K562 (cell line): ENCODE measurements around the gene ZNF566. TPM values are rescaled to one million over a fixed set of nuclear protein-coding genes. Genes with fewer than 3 reads are reported as not detected.

ENCODE experiments used
- FOXP4 ChIP-seq: sonication (generic); formaldehyde crosslinking; IDR thresholded peaks from 2 replicates; pipeline ENCODE4 v1.8.0; 2022; ENCODE audit warnings: mild to moderate bottlenecking, missing genetic modification reagents, borderline replicate concordance
- HDGF ChIP-seq: fragments of 450-650 bp; IDR thresholded peaks from 2 replicates; pipeline ENCODE4 v1.6.1; 2016
- HOMEZ ChIP-seq: fragments of 250-450 bp; sonication (Bioruptor Pico); IDR thresholded peaks from 2 replicates; pipeline ENCODE4 v1.4.0; 2020; ENCODE audit warnings: mild to moderate bottlenecking, moderate library complexity
- TEAD1 ChIP-seq, 2 experiments: fragments of 450-650 bp in 1 of 2; sonication (generic) in 1 of 2; formaldehyde crosslinking; IDR thresholded peaks; 2 replicates each; pipeline versions ENCODE4 v1.4.0 to v1.8.0; 2020 to 2022; ENCODE audit warnings: mild to moderate bottlenecking in 2 of 2, missing genetic modification reagents in 1 of 2
- ZNF146 ChIP-seq: IDR thresholded peaks from one replicate; pipeline ENCODE4 v1.6.1; 2018; ENCODE audit warnings: missing compliant biosample characterization; ENCODE audit not compliant: unreplicated experiment
- ZNF24 ChIP-seq: fragments of 450-650 bp; IDR thresholded peaks from 2 replicates; pipeline ENCODE4 v1.6.1; 2016
- polyA plus RNA-seq, 8 experiments: library from polyadenylated mRNA; depleted of rRNA in 4 of 8; stranded (reverse) in 5 of 8; unstranded in 3 of 8; fragments of >200 nt; fragmentation: Nextera tagmentation in 2 of 8; fragmentation: Illumina TruSeq in 1 of 8; extraction: Ambion mirVana in 2 of 8; extraction: Trizol in 1 of 8; gene quantifications; 2 replicates each; pipeline versions ENCODE4 v1.2.1 to v1.2.3, GENCODE V29; 2011 to 2014; ENCODE audit warnings: inconsistent platforms in 1 of 8, missing spikeins in 1 of 8
- total RNA-seq, 7 experiments: library from RNA; depleted of rRNA in 6 of 7; stranded (reverse); fragments of >200 nt in 6 of 7; fragmentation: Illumina TruSeq in 2 of 7; extraction: Trizol in 2 of 7; gene quantifications; 2 replicates each; pipeline versions ENCODE4 v1.2.1 to v1.2.3, GENCODE V29; 2011 to 2021; ENCODE audit warnings: low replicate concordance in 1 of 7
- TF ChIP-seq, protein P1 (sequence below): fragments of 450-650 bp; IDR thresholded peaks from 2 replicates; pipeline ENCODE4 v1.6.1; 2016; ENCODE audit warnings: low read depth

Gene ZNF566
- total and polyA plus RNA-seq, 9 of the 15 experiments (the other 6 are each of a cell fraction or from before 2014, with no cell fraction given) = 5.5 to 11.4 (median 9.7) TPM

- 0 out of 2 replicates have a peak, but pooled peaks have one; percentile 31 for TF ChIP-seq ZNF24
- TF ChIP-seq, protein P1, sequence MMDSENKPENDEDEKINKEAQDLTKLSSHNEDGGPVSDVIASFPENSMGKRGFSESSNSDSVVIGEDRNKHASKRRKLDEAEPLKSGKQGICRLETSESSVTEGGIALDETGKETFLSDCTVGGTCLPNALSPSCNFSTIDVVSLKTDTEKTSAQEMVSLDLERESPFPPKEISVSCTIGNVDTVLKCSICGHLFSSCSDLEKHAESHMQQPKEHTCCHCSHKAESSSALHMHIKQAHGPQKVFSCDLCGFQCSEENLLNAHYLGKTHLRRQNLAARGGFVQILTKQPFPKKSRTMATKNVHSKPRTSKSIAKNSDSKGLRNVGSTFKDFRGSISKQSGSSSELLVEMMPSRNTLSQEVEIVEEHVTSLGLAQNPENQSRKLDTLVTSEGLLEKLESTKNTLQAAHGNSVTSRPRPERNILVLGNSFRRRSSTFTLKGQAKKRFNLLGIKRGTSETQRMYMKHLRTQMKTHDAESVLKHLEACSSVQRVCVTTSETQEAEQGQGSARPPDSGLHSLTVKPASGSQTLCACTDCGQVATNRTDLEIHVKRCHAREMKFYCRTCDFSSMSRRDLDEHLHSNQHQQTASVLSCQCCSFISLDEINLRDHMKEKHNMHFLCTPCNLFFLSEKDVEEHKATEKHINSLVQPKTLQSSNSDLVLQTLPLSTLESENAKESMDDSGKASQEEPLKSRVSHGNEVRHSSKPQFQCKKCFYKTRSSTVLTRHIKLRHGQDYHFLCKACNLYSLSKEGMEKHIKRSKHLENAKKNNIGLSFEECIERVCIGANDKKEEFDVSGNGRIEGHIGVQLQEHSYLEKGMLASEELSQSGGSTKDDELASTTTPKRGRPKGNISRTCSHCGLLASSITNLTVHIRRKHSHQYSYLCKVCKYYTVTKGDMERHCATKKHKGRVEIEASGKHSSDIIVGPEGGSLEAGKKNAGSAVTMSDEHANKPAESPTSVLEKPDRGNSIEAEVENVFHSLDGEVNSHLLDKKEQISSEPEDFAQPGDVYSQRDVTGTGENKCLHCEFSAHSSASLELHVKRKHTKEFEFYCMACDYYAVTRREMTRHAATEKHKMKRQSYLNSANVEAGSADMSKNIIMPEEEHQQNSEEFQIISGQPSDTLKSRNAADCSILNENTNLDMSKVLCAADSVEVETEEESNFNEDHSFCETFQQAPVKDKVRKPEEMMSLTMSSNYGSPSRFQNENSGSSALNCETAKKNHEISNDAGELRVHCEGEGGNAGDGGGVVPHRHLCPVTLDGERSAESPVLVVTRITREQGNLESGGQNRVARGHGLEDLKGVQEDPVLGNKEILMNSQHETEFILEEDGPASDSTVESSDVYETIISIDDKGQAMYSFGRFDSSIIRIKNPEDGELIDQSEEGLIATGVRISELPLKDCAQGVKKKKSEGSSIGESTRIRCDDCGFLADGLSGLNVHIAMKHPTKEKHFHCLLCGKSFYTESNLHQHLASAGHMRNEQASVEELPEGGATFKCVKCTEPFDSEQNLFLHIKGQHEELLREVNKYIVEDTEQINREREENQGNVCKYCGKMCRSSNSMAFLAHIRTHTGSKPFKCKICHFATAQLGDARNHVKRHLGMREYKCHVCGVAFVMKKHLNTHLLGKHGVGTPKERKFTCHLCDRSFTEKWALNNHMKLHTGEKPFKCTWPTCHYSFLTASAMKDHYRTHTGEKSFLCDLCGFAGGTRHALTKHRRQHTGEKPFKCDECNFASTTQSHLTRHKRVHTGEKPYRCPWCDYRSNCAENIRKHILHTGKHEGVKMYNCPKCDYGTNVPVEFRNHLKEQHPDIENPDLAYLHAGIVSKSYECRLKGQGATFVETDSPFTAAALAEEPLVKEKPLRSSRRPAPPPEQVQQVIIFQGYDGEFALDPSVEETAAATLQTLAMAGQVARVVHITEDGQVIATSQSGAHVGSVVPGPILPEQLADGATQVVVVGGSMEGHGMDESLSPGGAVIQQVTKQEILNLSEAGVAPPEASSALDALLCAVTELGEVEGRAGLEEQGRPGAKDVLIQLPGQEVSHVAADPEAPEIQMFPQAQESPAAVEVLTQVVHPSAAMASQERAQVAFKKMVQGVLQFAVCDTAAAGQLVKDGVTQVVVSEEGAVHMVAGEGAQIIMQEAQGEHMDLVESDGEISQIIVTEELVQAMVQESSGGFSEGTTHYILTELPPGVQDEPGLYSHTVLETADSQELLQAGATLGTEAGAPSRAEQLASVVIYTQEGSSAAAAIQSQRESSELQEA = 0 out of 2 replicates have a peak, but pooled peaks have one; percentile 10
- TF ChIP-seq FOXP4 (CRISPR knock-in tag) = 0 out of 2 replicates have a peak, but pooled peaks have one; percentile 58
- TF ChIP-seq TEAD1 (CRISPR knock-in tag; IDR thresholded peaks at IDR 0.05) = 0 out of 4 replicates have a peak, but pooled peaks of 1 of the 2 experiments have one; percentile 51
- TF ChIP-seq ZNF146 (CRISPR knock-in tag) = no peak
- TF ChIP-seq HOMEZ = 0 out of 2 replicates have a peak, but pooled peaks have one; percentile 64
- TF ChIP-seq HDGF = peak; percentile 92
Measured at GRCh38 chr19:36528921-36529518, 39.7 kb upstream of the ZNF566 start (continued).
